HUES6 (cell line): ENCODE results near the gene PIGT.

Experiments used
- H3K27ac ChIP-seq: 2 replicates; pipeline ENCODE4 v1.7.0; 2013; ENCODE audit warnings: low read depth, mild to moderate bottlenecking, low read length, inconsistent platforms
- H3K27me3 ChIP-seq: 2 replicates; pipeline ENCODE4 v1.6.1; 2013; ENCODE audit warnings: low read length; ENCODE audit not compliant: control insufficient read depth, insufficient read depth
- H3K36me3 ChIP-seq: 2 replicates; pipeline ENCODE4 v1.6.1; 2013; ENCODE audit warnings: low read length; ENCODE audit not compliant: control insufficient read depth, insufficient read depth
- H3K4me1 ChIP-seq: 2 replicates; pipeline ENCODE4 v1.6.1; 2013; ENCODE audit warnings: low read length; ENCODE audit not compliant: control insufficient read depth, insufficient read depth
- H3K4me3 ChIP-seq: 2 replicates; pipeline ENCODE4 v1.5.1; 2013; ENCODE audit warnings: low read depth, low read length
- H3K9ac ChIP-seq: one replicate; pipeline ENCODE4 v1.6.1; 2013; ENCODE audit warnings: mild to moderate bottlenecking, low read length
- H3K9me3 ChIP-seq: 2 replicates; pipeline ENCODE4 v1.6.1; 2013; ENCODE audit warnings: low read depth, low read length; ENCODE audit not compliant: control insufficient read depth, insufficient read depth

PIGT gene

GRCh38 chr20:45449528-45449927, 33.6 kb downstream of the PIGT start:
- H3K27ac ChIP-seq, result no peak overlapping the region
- H3K4me1 ChIP-seq, result peaks cover 5% of the 10 kb centered on the region; the same call in 1 of the 2 replicates
- H3K9me3 ChIP-seq, result no peaks in the 10 kb centered on the region
- no peak overlapping the region for H3K4me3 ChIP-seq
- no peaks in the 10 kb centered on the region; the same call in 1 of the 2 replicates for H3K27me3 ChIP-seq
- H3K9ac ChIP-seq, result no peak overlapping the region
- no peaks in the 10 kb centered on the region for H3K36me3 ChIP-seq

GRCh38 chr20:45450097-45450818, 34.3 kb downstream of the PIGT start:
- H3K4me1 ChIP-seq, result peaks cover 5% of the 10 kb centered on the region; the same call in 1 of the 2 replicates
- H3K36me3 ChIP-seq, result no peaks in the 10 kb centered on the region
- no peak overlapping the region for H3K4me3 ChIP-seq
- H3K9ac ChIP-seq, result peak overlapping the region; percentile 10
- no peak overlapping the region for H3K27ac ChIP-seq
- H3K9me3 ChIP-seq, result no peaks in the 10 kb centered on the region
- H3K27me3 ChIP-seq, result no peaks in the 10 kb centered on the region; the same call in 1 of the 2 replicates

- Histone ChIP-seq H3K27ac (no peak overlapping the region), H3K36me3 (no peaks in the 10 kb centered on the region), H3K9me3 (no peaks in the 10 kb centered on the region), H3K27me3 (no peaks in the 10 kb centered on the region; the same call in 1 of the 2 replicates), H3K4me3 (no peak overlapping the region), H3K9ac (no peak overlapping the region), H3K4me1 (peaks cover 5% of the 10 kb centered on the region; the same call in 1 of the 2 replicates)
Measured at GRCh38 chr20:45452238-45452637, 36.3 kb downstream of the PIGT start.

GRCh38 chr20:45452772-45453691, 37.1 kb downstream of the PIGT start:
- Histone ChIP-seq H3K4me1 (peaks cover 5% of the 10 kb centered on the region; the same call in 1 of the 2 replicates), H3K4me3 (no peak overlapping the region), H3K27me3 (no peaks in the 10 kb centered on the region; the same call in 1 of the 2 replicates)

GRCh38 chr20:45456632-45457031, 40.7 kb downstream of the PIGT start:
- no peaks in the 10 kb centered on the region for H3K4me1 ChIP-seq
- H3K27ac ChIP-seq, result no peak overlapping the region
- no peak overlapping the region for H3K9ac ChIP-seq
- no peaks in the 10 kb centered on the region; the same call in 1 of the 2 replicates for H3K27me3 ChIP-seq
- H3K36me3 ChIP-seq, result no peaks in the 10 kb centered on the region
- H3K4me3 ChIP-seq, result no peak overlapping the region
- no peaks in the 10 kb centered on the region for H3K9me3 ChIP-seq

More at GRCh38 chr20:45452772-45453691, 37.1 kb downstream of the PIGT start:
- no peak overlapping the region for H3K27ac ChIP-seq
- H3K36me3 ChIP-seq, result no peaks in the 10 kb centered on the region
- no peak overlapping the region for H3K9ac ChIP-seq
- H3K9me3 ChIP-seq, result no peaks in the 10 kb centered on the region

GRCh38 chr20:45459606-45460005, 43.7 kb downstream of the PIGT start:
- no peaks in the 10 kb centered on the region for H3K4me1 ChIP-seq
- H3K36me3 ChIP-seq, result no peaks in the 10 kb centered on the region
- no peak overlapping the region for H3K27ac ChIP-seq
- H3K27me3 ChIP-seq, result peaks cover 15% of the 10 kb centered on the region; the same call in 1 of the 2 replicates
- no peak overlapping the region for H3K9ac ChIP-seq
- H3K9me3 ChIP-seq, result no peaks in the 10 kb centered on the region
- H3K4me3 ChIP-seq, result no peak overlapping the region

GRCh38 chr20:45461225-45461624, 45.3 kb downstream of the PIGT start:
- no peak overlapping the region for H3K27ac ChIP-seq
- H3K27me3 ChIP-seq, result peaks cover 23% of the 10 kb centered on the region; the same call in 1 of the 2 replicates
- H3K4me3 ChIP-seq, result no peak overlapping the region
- no peaks in the 10 kb centered on the region for H3K4me1 ChIP-seq
- H3K9me3 ChIP-seq, result no peaks in the 10 kb centered on the region
- H3K36me3 ChIP-seq, result no peaks in the 10 kb centered on the region
- H3K9ac ChIP-seq, result no peak overlapping the region

GRCh38 chr20:45462711-45463509, 47.0 kb downstream of the PIGT start:
- no peak overlapping the region for H3K9ac ChIP-seq
- peaks cover under 1% of the 10 kb centered on the region; the same call in 1 of the 2 replicates for H3K4me1 ChIP-seq
- peaks cover 23% of the 10 kb centered on the region; the same call in 1 of the 2 replicates for H3K27me3 ChIP-seq
- H3K36me3 ChIP-seq, result no peaks in the 10 kb centered on the region
- no peaks in the 10 kb centered on the region for H3K9me3 ChIP-seq
- no peak overlapping the region for H3K27ac ChIP-seq
- H3K4me3 ChIP-seq, result no peak overlapping the region

- peaks cover 27% of the 10 kb centered on the region for H3K27me3 ChIP-seq
Measured at GRCh38 chr20:45463709-45464108, 47.8 kb downstream of the PIGT start.

GRCh38 chr20:45465491-45466266, 49.7 kb downstream of the PIGT start:
- Histone ChIP-seq H3K36me3 (no peaks in the 10 kb centered on the region), H3K27ac (no peak overlapping the region), H3K4me3 (no peak overlapping the region), H3K9me3 (no peaks in the 10 kb centered on the region), H3K4me1 (peaks cover 16% of the 10 kb centered on the region), H3K27me3 (peaks cover 45% of the 10 kb centered on the region), H3K9ac (no peak overlapping the region)

More at GRCh38 chr20:45463709-45464108, 47.8 kb downstream of the PIGT start:
- no peaks in the 10 kb centered on the region for H3K9me3 ChIP-seq
- peaks cover 9% of the 10 kb centered on the region; the same call in 1 of the 2 replicates for H3K4me1 ChIP-seq
- no peak overlapping the region for H3K9ac ChIP-seq
- no peak overlapping the region for H3K4me3 ChIP-seq
- no peak overlapping the region for H3K27ac ChIP-seq
- no peaks in the 10 kb centered on the region for H3K36me3 ChIP-seq
